ENCODE measurements around the gene TFCP2.

DNA sequence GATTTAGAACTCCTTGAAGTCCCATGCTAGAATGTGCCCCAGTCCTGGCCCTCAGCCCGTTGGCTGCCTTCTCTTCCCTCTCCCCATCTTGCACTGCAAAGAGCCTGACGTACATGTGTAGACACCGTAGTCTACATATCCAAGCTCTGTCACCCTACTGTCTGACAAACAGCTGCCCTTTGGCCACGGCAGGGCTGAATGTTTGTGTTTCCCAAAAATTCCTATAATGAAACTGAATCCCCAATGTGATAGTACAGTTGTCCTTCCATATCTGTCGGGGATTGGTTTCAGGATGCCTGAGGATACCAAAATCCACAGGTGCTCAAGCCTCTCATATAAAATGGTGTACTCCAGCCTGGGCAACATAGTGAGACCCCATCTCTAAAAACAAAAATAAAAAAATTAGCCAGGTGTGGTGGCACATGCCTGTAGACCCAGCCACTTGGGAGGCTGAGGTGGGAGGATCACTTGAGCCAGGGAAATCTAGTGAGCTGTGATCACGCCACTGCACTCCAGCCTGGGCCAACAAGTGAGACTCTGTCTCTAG is 12.3 kb upstream of the TFCP2 start:
- TF ChIP-seq, protein P1, sequence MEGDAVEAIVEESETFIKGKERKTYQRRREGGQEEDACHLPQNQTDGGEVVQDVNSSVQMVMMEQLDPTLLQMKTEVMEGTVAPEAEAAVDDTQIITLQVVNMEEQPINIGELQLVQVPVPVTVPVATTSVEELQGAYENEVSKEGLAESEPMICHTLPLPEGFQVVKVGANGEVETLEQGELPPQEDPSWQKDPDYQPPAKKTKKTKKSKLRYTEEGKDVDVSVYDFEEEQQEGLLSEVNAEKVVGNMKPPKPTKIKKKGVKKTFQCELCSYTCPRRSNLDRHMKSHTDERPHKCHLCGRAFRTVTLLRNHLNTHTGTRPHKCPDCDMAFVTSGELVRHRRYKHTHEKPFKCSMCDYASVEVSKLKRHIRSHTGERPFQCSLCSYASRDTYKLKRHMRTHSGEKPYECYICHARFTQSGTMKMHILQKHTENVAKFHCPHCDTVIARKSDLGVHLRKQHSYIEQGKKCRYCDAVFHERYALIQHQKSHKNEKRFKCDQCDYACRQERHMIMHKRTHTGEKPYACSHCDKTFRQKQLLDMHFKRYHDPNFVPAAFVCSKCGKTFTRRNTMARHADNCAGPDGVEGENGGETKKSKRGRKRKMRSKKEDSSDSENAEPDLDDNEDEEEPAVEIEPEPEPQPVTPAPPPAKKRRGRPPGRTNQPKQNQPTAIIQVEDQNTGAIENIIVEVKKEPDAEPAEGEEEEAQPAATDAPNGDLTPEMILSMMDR (IDR thresholded peaks at IDR 0.05): no peak
- no peak for TF ChIP-seq POLR2A (IDR thresholded peaks at IDR 0.05)
- no peak for TF ChIP-seq EP300 (IDR thresholded peaks at IDR 0.05)
- no peak for TF ChIP-seq POLR2AphosphoS5 (IDR thresholded peaks at IDR 0.05)
